ENCODE data around the gene SRGAP1.

The SRGAP1 gene

GRCh38 chr12:64207453-64207852 is 363.0 kb downstream of the SRGAP1 start:
- TF ChIP-seq CTCF (IDR thresholded peaks at IDR 0.05; ENCODE audit: low read depth, low read length) = no peak
- DNase-seq (ENCODE audit: extremely low read depth, low read depth) = no peak
